WTC11 (cell line): ENCODE data around the gene ARCN1. TPM values are rescaled to one million over a fixed set of nuclear protein-coding genes. Genes with fewer than 3 reads are reported as not detected.

ENCODE experiments used
- ATAC-seq: fragments of 200-7000 bp; cut with Tn5 transposase; 2 replicates; pipeline ENCODE4 v1.10.0; 2021; ENCODE audit warnings: mild to moderate bottlenecking, moderate library complexity
- CTCF ChIA-PET: fragments of 300-600 bp; sonication (Branson Sonifier 250); formaldehyde crosslinking; loops from one replicate; lab custom pipeline; 2021; ENCODE audit warnings: antibody characterized with exemption; lab: Charles Lee
- POLR2A ChIA-PET: fragments of 350-600 bp; sonication (Branson Sonifier 250); formaldehyde crosslinking; loops from one replicate; lab custom pipeline; 2021; ENCODE audit warnings: antibody characterized with exemption; lab: Charles Lee
- DNase-seq: peaks from one replicate; pipeline ENCODE4 v3.0.0; 2021; ENCODE audit warnings: low spot score
- H3K27ac Mint-ChIP-seq: 2 replicates; pipeline ENCODE4 v1.8.0; 2021; ENCODE audit warnings: mixed read lengths
- H3K27me3 Mint-ChIP-seq: 2 replicates; pipeline ENCODE4 v1.8.0; 2021; ENCODE audit warnings: low read depth, mild to moderate bottlenecking, moderate library complexity, mixed read lengths
- H3K36me3 Mint-ChIP-seq: 2 replicates; pipeline ENCODE4 v1.8.0; 2021; ENCODE audit warnings: mixed read lengths
- H3K4me1 Mint-ChIP-seq: 2 replicates; pipeline ENCODE4 v1.8.0; 2022; ENCODE audit warnings: mixed read lengths
- H3K4me3 Mint-ChIP-seq: 2 replicates; pipeline ENCODE4 v1.8.0; 2021; ENCODE audit warnings: mild to moderate bottlenecking, moderate library complexity, mixed read lengths
- H3K9me3 Mint-ChIP-seq: 2 replicates; pipeline ENCODE4 v1.8.0; 2021; ENCODE audit warnings: mixed read lengths
- AR ChIP-seq: fragments of 250-450 bp; sonication (Bioruptor Pico); IDR thresholded peaks from 2 replicates; pipeline ENCODE4 v1.9.0; 2021; ENCODE audit warnings: mild to moderate bottlenecking
- ATF2 ChIP-seq: sonication (generic); formaldehyde crosslinking; IDR thresholded peaks from 2 replicates; pipeline ENCODE4 v1.8.1; 2022; ENCODE audit warnings: low read depth, missing genetic modification reagents, borderline replicate concordance
- CREM ChIP-seq: sonication (generic); formaldehyde crosslinking; IDR thresholded peaks from 2 replicates; pipeline ENCODE4 v1.8.1; 2022; ENCODE audit warnings: mild to moderate bottlenecking, missing genetic modification reagents, moderate library complexity
- JUN ChIP-seq: sonication (generic); formaldehyde crosslinking; IDR thresholded peaks from 2 replicates; pipeline ENCODE4 v1.8.0; 2023; ENCODE audit warnings: mild to moderate bottlenecking, missing genetic modification reagents
- KAT7 ChIP-seq: sonication (generic); formaldehyde crosslinking; IDR thresholded peaks from 2 replicates; pipeline ENCODE4 v1.8.1; 2023; ENCODE audit warnings: missing genetic modification reagents, mild to moderate bottlenecking, borderline replicate concordance
- MLX ChIP-seq: sonication (generic); formaldehyde crosslinking; IDR thresholded peaks from 2 replicates; pipeline ENCODE4 v1.8.1; 2023; ENCODE audit warnings: mild to moderate bottlenecking, missing genetic modification reagents, moderate library complexity
- NFE2L1 ChIP-seq: sonication (generic); formaldehyde crosslinking; IDR thresholded peaks from 2 replicates; pipeline ENCODE4 v1.8.1; 2023; ENCODE audit warnings: missing genetic modification reagents
- NR2C2 ChIP-seq: sonication (generic); formaldehyde crosslinking; IDR thresholded peaks from 2 replicates; pipeline ENCODE4 v1.8.0; 2022; ENCODE audit warnings: mild to moderate bottlenecking, missing genetic modification reagents
- PRDM15 ChIP-seq: sonication (generic); formaldehyde crosslinking; IDR thresholded peaks from 2 replicates; pipeline ENCODE4 v1.8.0; 2022; ENCODE audit warnings: missing genetic modification reagents
- ZNF138 ChIP-seq: sonication (generic); formaldehyde crosslinking; conservative IDR thresholded peaks from 2 replicates; pipeline ENCODE4 v1.8.1; 2022; ENCODE audit warnings: mild to moderate bottlenecking, moderate library complexity, missing genetic modification reagents
- ZNF317 ChIP-seq: sonication (generic); formaldehyde crosslinking; IDR thresholded peaks from 2 replicates; pipeline ENCODE4 v1.8.1; 2023; ENCODE audit warnings: low read depth, mild to moderate bottlenecking, moderate library complexity, missing genetic modification reagents, borderline replicate concordance
- ZNF396 ChIP-seq: fragments of 250-450 bp; sonication (Bioruptor Pico); IDR thresholded peaks from 2 replicates; pipeline ENCODE4 v1.8.0; 2021; ENCODE audit warnings: mild to moderate bottlenecking, moderate library complexity, borderline replicate concordance
- ZSCAN18 ChIP-seq: fragments of 250-450 bp; sonication (Bioruptor Pico); IDR thresholded peaks from 2 replicates; pipeline ENCODE4 v2.1.2; 2022; ENCODE audit warnings: mild to moderate bottlenecking, moderate library complexity
- total RNA-seq: library from RNA; stranded (reverse); gene quantifications from 3 replicates; pipeline ENCODE4 v1.2.3, GENCODE V29; 2021
- TF ChIP-seq, protein P1 (sequence below): fragments of 250-450 bp; sonication (Bioruptor Pico); IDR thresholded peaks from 2 replicates; pipeline ENCODE4 v1.9.0; 2021; ENCODE audit warnings: moderate library complexity, mild to moderate bottlenecking, inconsistent platforms, borderline replicate concordance
- TF ChIP-seq, protein P2 (sequence below): fragments of 200-600 bp; IDR thresholded peaks from 2 replicates; pipeline ENCODE4 v1.8.0; 2022; ENCODE audit warnings: antibody characterized with exemption
- TF ChIP-seq, protein P3 (sequence below): fragments of 250-450 bp; sonication (Bioruptor Pico); conservative IDR thresholded peaks from 2 replicates; pipeline ENCODE4 v1.9.0; 2021; ENCODE audit warnings: mild to moderate bottlenecking
- TF ChIP-seq, protein P4 (sequence below): sonication (generic); formaldehyde crosslinking; IDR thresholded peaks from 2 replicates; pipeline ENCODE4 v1.8.0; 2023; ENCODE audit warnings: missing genetic modification reagents

ARCN1 gene
- total RNA-seq, 1 experiment from 2014 or later = 154 TPM

DNA sequence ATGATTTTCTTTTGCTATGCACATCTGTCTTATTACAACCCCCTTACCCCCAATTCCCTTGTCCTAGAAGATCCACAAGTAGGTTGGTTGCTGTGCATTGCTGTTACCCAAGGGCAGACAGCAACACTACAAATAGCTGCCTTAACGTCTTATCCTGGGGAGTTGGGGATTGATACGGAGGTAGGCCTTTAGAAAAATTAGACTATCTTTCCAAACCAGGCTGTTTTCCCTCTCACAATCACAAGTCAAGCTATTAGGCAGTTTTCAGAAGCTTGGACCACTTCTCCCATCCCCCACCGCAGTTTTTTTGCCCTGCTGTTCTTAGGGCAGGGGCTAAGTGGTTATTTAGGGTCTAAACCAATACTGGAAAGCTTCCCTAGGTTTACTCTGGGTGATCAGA lies 32.4 kb downstream of the ARCN1 start:
- Mint-ChIP-seq H3K27ac (no peak overlapping the region), H3K4me1 (peaks cover 32% of the 10 kb centered on the region), H3K4me3 (no peak overlapping the region), H3K36me3 (peaks cover 24% of the 10 kb centered on the region), H3K27me3 (peaks cover 67% of the 10 kb centered on the region), H3K9me3 (no peaks in the 10 kb centered on the region)
- DNase-seq (no peak), ATAC-seq (no peak)
- CTCF ChIA-PET = interaction anchor here (3.4 to 12.5 kb wide), 4 partner anchors 10 to 54 kb away, joined by 22 to 127 read pairs (median 87); no protein-coding TSS in a partner anchor
- POLR2A ChIA-PET = interaction anchor here (2.2 to 5.1 kb wide), 2 partner anchors 17 to 30 kb away, joined by 5 to 32 read pairs; no protein-coding TSS in a partner anchor
- TF ChIP-seq KAT7 (no peak), NR2C2 (no peak), ZNF317 (CRISPR knock-in tag) (no peak), ZNF396 (CRISPR knock-in tag) (no peak)
- TF ChIP-seq, protein P1, sequence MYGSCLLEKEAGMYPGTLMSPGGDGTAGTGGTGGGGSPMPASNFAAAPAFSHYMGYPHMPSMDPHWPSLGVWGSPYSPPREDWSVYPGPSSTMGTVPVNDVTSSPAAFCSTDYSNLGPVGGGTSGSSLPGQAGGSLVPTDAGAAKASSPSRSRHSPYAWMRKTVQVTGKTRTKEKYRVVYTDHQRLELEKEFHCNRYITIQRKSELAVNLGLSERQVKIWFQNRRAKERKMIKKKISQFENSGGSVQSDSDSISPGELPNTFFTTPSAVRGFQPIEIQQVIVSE = no peak
- TF ChIP-seq, protein P2, sequence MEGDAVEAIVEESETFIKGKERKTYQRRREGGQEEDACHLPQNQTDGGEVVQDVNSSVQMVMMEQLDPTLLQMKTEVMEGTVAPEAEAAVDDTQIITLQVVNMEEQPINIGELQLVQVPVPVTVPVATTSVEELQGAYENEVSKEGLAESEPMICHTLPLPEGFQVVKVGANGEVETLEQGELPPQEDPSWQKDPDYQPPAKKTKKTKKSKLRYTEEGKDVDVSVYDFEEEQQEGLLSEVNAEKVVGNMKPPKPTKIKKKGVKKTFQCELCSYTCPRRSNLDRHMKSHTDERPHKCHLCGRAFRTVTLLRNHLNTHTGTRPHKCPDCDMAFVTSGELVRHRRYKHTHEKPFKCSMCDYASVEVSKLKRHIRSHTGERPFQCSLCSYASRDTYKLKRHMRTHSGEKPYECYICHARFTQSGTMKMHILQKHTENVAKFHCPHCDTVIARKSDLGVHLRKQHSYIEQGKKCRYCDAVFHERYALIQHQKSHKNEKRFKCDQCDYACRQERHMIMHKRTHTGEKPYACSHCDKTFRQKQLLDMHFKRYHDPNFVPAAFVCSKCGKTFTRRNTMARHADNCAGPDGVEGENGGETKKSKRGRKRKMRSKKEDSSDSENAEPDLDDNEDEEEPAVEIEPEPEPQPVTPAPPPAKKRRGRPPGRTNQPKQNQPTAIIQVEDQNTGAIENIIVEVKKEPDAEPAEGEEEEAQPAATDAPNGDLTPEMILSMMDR = no peak
- TF ChIP-seq, protein P3, sequence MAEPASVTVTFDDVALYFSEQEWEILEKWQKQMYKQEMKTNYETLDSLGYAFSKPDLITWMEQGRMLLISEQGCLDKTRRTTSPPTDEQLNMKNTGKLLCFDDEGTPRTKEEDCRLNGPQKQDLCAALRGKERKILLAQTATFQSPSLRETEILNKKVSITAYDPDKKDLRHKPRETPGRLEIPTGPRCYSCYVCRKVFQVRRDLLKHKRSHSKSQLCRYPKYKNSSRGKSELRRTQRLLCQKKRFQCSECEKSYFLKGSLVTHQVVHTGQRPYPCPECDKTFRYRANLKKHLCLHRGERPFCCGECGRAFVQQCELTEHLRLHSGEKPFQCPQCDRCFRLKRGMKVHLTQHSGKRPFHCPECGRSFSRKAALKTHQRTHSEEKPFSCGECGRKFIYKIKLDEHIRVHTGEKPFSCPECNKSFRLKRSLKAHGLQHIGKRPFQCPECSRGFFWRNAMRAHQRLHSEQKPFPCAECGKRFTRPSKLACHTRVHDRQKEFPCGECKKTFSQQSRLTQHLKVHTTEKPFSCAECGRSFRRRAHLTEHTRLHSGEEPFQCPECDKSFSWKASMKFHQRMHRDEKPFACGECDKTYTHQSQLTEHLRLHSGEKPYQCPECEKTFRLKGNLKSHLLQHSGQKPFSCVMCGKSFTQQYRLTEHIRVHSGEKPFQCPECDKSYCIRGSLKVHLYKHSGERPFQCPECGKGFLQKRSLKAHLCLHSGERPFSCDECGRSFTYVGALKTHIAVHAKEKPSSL (CRISPR knock-in tag) = no peak

- DNase-seq (no peak), ATAC-seq (no peak)
- Mint-ChIP-seq H3K36me3 (peaks cover 16% of the 10 kb centered on the region), H3K4me3 (no peak overlapping the region), H3K4me1 (peaks cover 36% of the 10 kb centered on the region), H3K27me3 (peaks cover 75% of the 10 kb centered on the region), H3K27ac (no peak overlapping the region), H3K9me3 (no peaks in the 10 kb centered on the region)
- ChIA-PET POLR2A (interaction anchor here (2.2 to 5.1 kb wide), 2 partner anchors 16 to 30 kb away, joined by 5 to 32 read pairs; no protein-coding TSS in a partner anchor), CTCF (interaction anchor here (0.6 to 12.5 kb wide), 5 partner anchors 11 to 335 kb away, joined by 3 to 127 read pairs (median 64); no protein-coding TSS in a partner anchor)
- TF ChIP-seq ZSCAN18 (CRISPR knock-in tag) = no peak
- no peak for TF ChIP-seq NR2C2
- TF ChIP-seq NFE2L1 = no peak
- TF ChIP-seq PRDM15 (CRISPR knock-in tag) = no peak
- TF ChIP-seq ZNF138 (CRISPR knock-in tag) = no peak
- TF ChIP-seq, protein P4, sequence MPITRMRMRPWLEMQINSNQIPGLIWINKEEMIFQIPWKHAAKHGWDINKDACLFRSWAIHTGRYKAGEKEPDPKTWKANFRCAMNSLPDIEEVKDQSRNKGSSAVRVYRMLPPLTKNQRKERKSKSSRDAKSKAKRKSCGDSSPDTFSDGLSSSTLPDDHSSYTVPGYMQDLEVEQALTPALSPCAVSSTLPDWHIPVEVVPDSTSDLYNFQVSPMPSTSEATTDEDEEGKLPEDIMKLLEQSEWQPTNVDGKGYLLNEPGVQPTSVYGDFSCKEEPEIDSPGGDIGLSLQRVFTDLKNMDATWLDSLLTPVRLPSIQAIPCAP (CRISPR knock-in tag) = no peak
- TF ChIP-seq JUN = no peak
- TF ChIP-seq AR (CRISPR knock-in tag) = no peak
- TF ChIP-seq ATF2 (CRISPR knock-in tag) = no peak
- no peak for TF ChIP-seq MLX (CRISPR knock-in tag)
- no peak for TF ChIP-seq CREM
Measured at GRCh38 chr11:118605116-118605867, 33.1 kb downstream of the ARCN1 start.
